NCI-H2029 (cell line): ENCODE results near the gene ZNF669.

Source experiments
- DNase-seq: peaks from one replicate; lab custom pipeline; 2025; lab: John Stamatoyannopoulos, UW

ZNF669 gene

DNA sequence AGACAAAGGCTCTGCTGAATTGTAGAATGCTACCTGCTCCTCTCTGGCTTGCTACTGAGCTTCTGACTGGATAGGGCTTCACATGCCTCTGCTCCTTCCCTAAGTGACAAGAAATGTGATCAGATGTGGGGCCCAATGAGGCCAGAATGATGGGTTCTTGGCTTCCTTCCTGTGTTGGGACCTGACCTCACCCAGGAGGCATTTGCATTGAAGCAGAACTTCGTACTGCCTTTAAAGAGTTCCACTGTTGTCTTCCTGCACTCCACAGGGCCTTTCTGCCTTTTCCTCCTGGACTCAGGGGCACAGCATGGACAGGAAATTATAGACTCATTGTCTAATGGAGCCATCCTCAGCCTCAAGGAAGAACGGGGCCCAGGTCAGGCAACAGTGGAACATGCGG, 39.9 kb downstream of the ZNF669 start:
- DNase-seq, result no peak

GRCh38 chr1:247060771-247061170, 43.4 kb downstream of the ZNF669 start:
- DNase-seq, result no peak

DNA sequence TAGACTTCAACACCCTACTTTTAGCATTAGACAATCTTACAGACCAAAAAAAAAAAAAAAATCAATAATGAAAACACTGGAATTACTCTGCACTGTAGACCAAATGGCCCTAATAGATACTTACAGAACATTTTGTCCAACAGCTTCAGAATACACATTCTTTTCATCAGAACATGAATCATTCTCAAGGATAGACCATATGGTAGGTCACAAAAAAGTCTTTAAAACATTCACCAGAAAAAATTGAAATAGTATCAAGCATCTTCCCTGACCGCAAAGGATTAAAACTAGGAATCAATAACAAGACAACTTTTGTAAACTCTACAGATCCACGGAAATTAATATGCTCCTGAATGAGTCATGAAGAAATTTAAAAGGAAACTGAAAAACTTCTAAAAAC, 48.1 kb downstream of the ZNF669 start:
- no peak for DNase-seq

DNA sequence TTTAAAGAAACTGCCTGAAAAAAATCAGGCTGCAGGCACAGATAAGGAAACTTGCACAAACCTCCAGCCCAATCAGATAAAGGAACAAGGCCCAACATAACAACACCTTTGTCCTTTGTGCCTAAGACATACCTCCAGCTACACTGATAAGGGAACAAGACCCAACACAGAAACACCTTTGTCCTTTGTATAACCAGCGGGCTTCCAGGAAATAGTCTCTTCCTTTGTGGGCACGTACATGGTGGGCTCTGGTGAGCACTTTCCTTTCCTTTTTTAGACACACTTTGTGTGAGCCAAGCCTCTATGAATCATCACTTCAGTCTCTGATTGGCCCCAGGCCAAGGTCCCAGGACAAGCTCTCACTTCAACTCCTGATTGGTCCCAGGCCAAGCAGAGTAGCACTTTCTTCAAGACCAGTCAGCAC, 49.2 kb downstream of the ZNF669 start:
- DNase-seq, result no peak
